HG02884 (cell line): ENCODE measurements around the gene RNASEH2A.
"Not testable (repeated sequence)": the region's sequence is repeated elsewhere in the genome, so short reads cannot be mapped to it uniquely, and the experiment has no call there.

Experiments used
- ATAC-seq: cut with Tn5 transposase; IDR thresholded peaks from one replicate; pipeline ENCODE4 v1.9.1; 2021; ENCODE audit warnings: mild to moderate bottlenecking, moderate library complexity; ENCODE audit not compliant: unreplicated experiment

Gene RNASEH2A

GRCh38 chr19:12792853-12793289 is 13.5 kb upstream of the RNASEH2A start:
- no peak for ATAC-seq

- no peak for ATAC-seq
These were observed 12.8 kb upstream of the RNASEH2A start for GRCh38 chr19:12793290-12794195.

- no peak for ATAC-seq
These were observed 12.0 kb upstream of the RNASEH2A start for GRCh38 chr19:12794196-12794941.

- ATAC-seq, result no peak
These were observed 11.4 kb upstream of the RNASEH2A start for GRCh38 chr19:12794971-12795381.

- ATAC-seq, result no peak
These were observed 10.0 kb upstream of the RNASEH2A start for GRCh38 chr19:12796146-12797071.

- no peak for ATAC-seq
These were observed 9.2 kb upstream of the RNASEH2A start for GRCh38 chr19:12797141-12797587.

- not testable (repeated sequence) for ATAC-seq
These were observed 8.8 kb upstream of the RNASEH2A start for GRCh38 chr19:12797607-12798006.

- no peak for ATAC-seq
These were observed 6.5 kb upstream of the RNASEH2A start for GRCh38 chr19:12799742-12800465.

- no peak for ATAC-seq
These were observed 6.0 kb upstream of the RNASEH2A start for GRCh38 chr19:12800466-12800770.

- no peak for ATAC-seq
These were observed 5.4 kb upstream of the RNASEH2A start for GRCh38 chr19:12800923-12801465.

GRCh38 chr19:12801466-12802266 is 4.7 kb upstream of the RNASEH2A start, which contains the start of the genes PRDX2 and THSD8:
Gene PRDX2, minus strand, starts transcription at chr19:12801800. Its CDS starts 539 bp downstream, at chr19:12801261.
Gene THSD8, plus strand, starts transcription at chr19:12802069. Its CDS starts 3 bp downstream, at chr19:12802072.
- ATAC-seq, result no peak

- ATAC-seq, result no peak
These were observed 3.9 kb upstream of the RNASEH2A start for GRCh38 chr19:12802267-12803106.

GRCh38 chr19:12804051-12804450 is 2.3 kb upstream of the RNASEH2A start:
- ATAC-seq, result no peak

- ATAC-seq, result no peak
These were observed 8.7 kb downstream of the RNASEH2A start for GRCh38 chr19:12815088-12815487.

GRCh38 chr19:12817188-12817587 is 10.8 kb downstream of the RNASEH2A start:
- ATAC-seq, result not testable (repeated sequence)

GRCh38 chr19:12817810-12818209 is 11.4 kb downstream of the RNASEH2A start:
- not testable (repeated sequence) for ATAC-seq

GRCh38 chr19:12821761-12822160 is 15.4 kb downstream of the RNASEH2A start:
- ATAC-seq, result no peak
